ENCODE data around the gene ARAP2.

The ARAP2 gene

DNA sequence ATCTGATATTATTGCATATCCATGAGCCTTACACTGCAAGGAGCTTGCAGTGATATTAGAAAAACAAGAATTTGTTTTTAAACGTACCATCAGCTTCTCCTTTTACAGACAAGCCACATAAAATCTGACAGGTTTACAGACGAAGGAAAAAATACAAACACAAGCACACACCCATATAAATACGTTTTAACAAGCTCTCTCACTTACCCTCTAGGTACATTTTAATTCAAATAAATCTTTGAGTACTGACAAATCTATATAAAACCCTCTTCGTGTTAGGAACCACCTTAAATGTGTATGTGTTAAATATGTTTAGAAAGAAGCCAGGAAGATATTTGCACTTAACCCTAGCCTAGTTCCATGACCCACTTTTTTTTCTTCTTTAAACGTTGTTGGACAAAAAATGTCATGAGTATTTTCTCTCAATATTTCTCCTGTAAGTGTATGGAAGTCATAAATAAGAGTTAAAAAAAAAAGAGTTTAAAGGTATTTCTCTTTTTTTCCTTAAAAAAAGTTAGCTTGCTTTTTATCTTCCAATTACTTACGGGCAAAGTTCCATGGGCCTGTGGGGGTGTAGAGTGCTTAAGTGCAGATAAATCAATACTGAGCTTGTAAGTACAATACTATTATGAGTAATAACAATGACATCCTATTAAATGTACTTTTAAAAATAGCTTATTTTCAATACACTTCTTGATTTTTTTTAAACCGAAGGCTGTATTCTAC is 1.5 kb downstream of the ARAP2 start:
- peak overlapping the region; percentile 89 for H3K4me3 ChIP-seq
- H3K4me2 ChIP-seq, result peak overlapping the region; percentile 88

DNA sequence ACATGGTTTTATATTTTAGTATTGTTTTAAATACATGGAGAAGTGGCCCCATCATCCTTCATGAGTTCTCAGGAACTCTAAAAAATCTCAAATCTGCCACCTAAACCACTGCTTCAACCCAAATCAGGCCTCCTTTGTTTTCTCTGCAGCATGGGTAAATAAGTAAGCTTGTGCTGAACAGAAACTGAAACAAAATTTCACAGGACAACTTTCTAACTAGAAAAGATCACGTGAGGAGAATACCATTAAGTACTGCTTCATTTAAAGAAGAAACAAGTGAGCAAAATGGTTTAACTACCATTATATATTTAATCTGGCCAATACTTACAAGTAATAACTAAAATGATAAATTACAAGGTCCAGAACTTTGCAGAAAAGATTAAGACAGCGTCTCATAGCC is 2.5 kb downstream of the ARAP2 start:
- TF ChIP-seq Cebpa-rat (IDR thresholded peaks at IDR 0.05), result no peak
- Histone ChIP-seq H3K4me2 (peak overlapping the region; percentile 88), H3K9ac (peak overlapping the region; percentile 98), H3K36me3 (peaks cover 29% of the 10 kb centered on the region), H3K27ac (peak overlapping the region; percentile 98), H3K4me1 (peaks cover 31% of the 10 kb centered on the region), H4K20me1 (no peaks in the 10 kb centered on the region), H3K27me3 (no peaks in the 10 kb centered on the region), H3K9me3 (peaks cover 30% of the 10 kb centered on the region), H3K4me3 (peak overlapping the region; percentile 89)

More for the DNA sequence above, 1.5 kb downstream of the ARAP2 start:
- peaks cover 31% of the 10 kb centered on the region for H3K4me1 ChIP-seq
- H3K27me3 ChIP-seq, result no peaks in the 10 kb centered on the region
- H3K36me3 ChIP-seq, result peaks cover 19% of the 10 kb centered on the region; the same call in 1 of the 2 replicates
- peak overlapping the region; percentile 98 for H3K9ac ChIP-seq
- H4K20me1 ChIP-seq, result no peaks in the 10 kb centered on the region
- no peak for TF ChIP-seq Cebpa-rat (IDR thresholded peaks at IDR 0.05)
- H3K27ac ChIP-seq, result peak overlapping the region; percentile 98
- H3K9me3 ChIP-seq, result peaks cover 19% of the 10 kb centered on the region

DNA sequence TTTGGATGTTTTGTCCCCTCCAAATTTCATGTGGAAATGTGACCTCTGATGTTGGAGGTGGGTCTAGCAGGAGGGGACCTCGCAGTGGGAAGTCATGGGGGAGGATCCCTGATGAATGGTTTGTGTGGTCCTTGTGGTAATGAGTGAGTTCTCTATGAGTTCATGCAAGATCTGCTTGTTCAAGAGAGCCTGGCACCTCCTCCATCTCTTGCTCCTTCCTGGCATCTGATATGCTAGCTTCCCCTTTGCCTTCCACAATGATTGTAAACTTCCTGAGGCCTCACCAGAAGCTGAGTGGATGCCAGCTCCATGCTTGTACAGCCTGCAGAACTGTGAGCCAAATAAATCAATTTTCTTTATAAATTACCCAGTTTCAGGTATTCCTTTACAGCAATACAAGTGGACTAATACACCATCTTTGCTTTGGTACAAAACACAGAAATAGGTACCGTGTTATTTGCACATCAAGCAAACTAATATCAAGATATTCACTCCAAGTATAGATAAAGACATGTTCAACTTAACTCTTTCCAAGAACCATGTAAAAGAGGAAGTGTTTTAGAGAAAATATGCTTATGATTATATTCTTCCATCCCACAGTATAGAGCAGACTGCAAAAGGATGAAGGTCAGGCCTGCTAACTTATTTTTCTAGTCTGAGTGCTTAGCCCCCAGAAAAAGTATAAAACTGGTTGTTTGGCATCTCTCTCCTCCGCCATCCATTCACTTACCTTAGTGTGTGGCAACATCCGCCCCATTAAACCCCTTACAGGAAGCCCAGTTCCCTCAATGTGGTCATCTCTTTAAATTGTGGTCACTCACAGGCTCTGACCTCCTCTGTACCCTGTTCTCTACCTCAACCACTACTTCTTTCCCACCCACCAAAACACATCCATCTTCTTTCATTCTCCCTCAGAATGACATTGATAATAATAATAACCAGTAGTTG is 6.7 kb downstream of the ARAP2 start:
- Histone ChIP-seq H3K4me2 (no peak overlapping the region), H3K9me3 (peaks cover 63% of the 10 kb centered on the region), H3K9ac (no peak overlapping the region), H4K20me1 (0 out of 2 replicates have a peak, but pooled peaks cover 3% of the 10 kb centered on the region), H3K27me3 (no peaks in the 10 kb centered on the region), H3K36me3 (peaks cover 69% of the 10 kb centered on the region), H3K27ac (no peak overlapping the region), H3K4me3 (no peak overlapping the region), H3K4me1 (peaks cover 15% of the 10 kb centered on the region)
- TF ChIP-seq Cebpa-rat (IDR thresholded peaks at IDR 0.05), result no peak

DNA sequence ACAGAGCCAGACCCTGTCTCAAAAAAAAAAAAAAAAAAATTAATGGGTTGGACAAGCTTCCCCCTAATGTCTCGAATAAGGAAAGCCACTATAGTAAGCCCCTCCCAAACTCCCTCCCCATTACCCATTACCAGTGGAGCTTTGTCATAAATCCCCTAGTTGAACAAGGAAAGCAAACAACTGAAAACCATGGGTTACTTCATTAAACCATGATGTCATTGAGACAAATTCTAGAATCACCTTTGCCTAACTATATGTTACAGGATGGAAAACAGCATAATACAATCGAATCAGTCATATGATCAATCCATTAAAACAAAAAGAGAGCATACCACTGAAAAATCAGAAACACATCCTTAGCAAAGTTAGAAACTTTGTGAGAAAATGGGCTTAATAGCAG is 8.2 kb downstream of the ARAP2 start:
- Histone ChIP-seq H3K9me3 (peaks cover 63% of the 10 kb centered on the region), H3K4me1 (peaks cover 15% of the 10 kb centered on the region), H3K9ac (no peak overlapping the region), H3K4me3 (no peak overlapping the region), H3K27ac (no peak overlapping the region), H4K20me1 (peaks cover 17% of the 10 kb centered on the region; the same call in 1 of the 2 replicates), H3K36me3 (peaks cover 79% of the 10 kb centered on the region), H3K4me2 (no peak overlapping the region), H3K27me3 (no peaks in the 10 kb centered on the region)
- no peak for TF ChIP-seq Cebpa-rat (IDR thresholded peaks at IDR 0.05)

DNA sequence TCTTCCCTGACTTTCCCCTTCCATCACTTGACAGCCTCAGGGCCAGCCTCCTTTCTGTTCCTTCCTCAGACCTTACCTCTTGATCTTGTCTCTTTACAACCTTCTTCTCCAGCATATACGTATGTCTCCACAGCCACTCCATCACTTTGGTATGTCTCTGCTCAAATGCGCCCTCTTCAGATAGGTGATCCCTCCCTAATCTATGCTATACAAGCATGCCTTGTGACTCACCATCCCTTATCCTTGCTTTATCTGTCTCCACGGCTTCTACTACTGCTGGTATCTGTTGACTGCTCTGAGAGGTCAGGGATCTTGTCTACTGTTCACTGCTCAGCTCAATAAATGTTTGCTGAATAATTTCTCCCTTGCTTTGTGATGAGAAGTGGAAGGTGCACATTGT is 9.0 kb downstream of the ARAP2 start:
- Histone ChIP-seq H3K27ac (no peak overlapping the region), H3K4me3 (no peak overlapping the region), H3K9me3 (peaks cover 63% of the 10 kb centered on the region), H3K36me3 (peaks cover 79% of the 10 kb centered on the region), H3K4me1 (peaks cover 8% of the 10 kb centered on the region), H3K27me3 (no peaks in the 10 kb centered on the region), H4K20me1 (peaks cover 25% of the 10 kb centered on the region; the same call in 1 of the 2 replicates), H3K9ac (no peak overlapping the region), H3K4me2 (no peak overlapping the region)
- TF ChIP-seq Cebpa-rat (IDR thresholded peaks at IDR 0.05), result no peak

DNA sequence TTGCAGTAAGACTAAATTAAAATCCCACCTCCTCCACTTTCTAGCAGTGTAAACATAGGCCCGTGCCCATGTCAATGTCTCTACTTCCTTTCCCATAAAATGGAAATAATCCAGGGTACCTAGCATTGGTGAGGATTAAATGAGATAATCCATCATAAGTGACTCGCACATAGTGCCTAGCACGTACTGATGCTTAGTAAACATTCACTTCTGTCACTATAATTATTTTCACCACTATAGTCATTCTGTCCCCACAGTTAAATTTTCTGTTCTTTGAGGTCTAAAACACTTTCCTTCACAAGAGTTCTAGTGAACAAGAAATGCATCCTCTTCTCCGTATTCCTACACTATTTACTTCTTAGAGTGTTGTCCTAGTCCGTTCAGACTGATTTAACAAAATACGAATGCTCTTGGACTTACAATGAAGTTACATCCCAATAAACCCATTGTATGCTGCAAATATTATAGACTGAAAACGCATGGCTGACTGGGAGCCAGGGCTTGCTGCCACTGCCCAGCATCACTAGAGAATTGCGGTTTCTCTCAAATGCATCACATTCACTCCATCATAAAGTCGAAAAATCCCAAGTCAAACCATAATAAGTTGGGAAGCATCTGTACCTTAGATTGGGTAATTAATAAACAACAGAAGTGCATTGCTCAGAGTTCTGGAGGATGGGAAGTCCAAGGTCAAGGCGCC is 10.6 kb downstream of the ARAP2 start:
- no peak overlapping the region for H3K9ac ChIP-seq
- no peak overlapping the region for H3K4me2 ChIP-seq
- H3K4me3 ChIP-seq, result no peak overlapping the region
- H4K20me1 ChIP-seq, result peaks cover 30% of the 10 kb centered on the region; the same call in 1 of the 2 replicates
- peaks cover 78% of the 10 kb centered on the region for H3K36me3 ChIP-seq
- TF ChIP-seq Cebpa-rat (IDR thresholded peaks at IDR 0.05), result no peak
- no peaks in the 10 kb centered on the region for H3K27me3 ChIP-seq
- H3K4me1 ChIP-seq, result no peaks in the 10 kb centered on the region
- peaks cover 51% of the 10 kb centered on the region for H3K9me3 ChIP-seq
- no peak overlapping the region for H3K27ac ChIP-seq

DNA sequence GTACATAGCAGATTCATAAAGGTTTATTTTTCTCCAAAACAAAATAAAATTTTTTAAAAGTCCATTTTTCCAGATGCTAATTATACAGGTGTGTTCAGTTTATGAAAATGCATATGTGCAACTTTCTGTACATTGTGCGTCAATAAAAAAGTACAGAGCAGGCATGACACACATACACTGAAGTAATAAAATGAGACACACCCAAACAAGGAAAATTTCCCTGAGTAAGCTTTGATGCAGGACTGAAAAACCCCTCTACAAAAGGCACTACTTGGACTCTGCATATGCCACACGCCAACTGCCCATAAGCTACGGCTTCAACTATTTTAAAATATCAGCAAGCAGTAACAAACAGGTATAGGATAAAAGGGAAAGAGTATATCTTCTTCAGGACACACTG is 13.8 kb downstream of the ARAP2 start:
- H3K4me3 ChIP-seq, result no peak overlapping the region
- no peaks in the 10 kb centered on the region for H3K27me3 ChIP-seq
- no peak overlapping the region for H3K27ac ChIP-seq
- H3K4me2 ChIP-seq, result no peak overlapping the region
- H3K9me3 ChIP-seq, result peaks cover 23% of the 10 kb centered on the region
- H4K20me1 ChIP-seq, result peaks cover 53% of the 10 kb centered on the region
- peaks cover 28% of the 10 kb centered on the region for H3K4me1 ChIP-seq
- no peak overlapping the region for H3K9ac ChIP-seq
- H3K36me3 ChIP-seq, result peaks cover 64% of the 10 kb centered on the region
- no peak for TF ChIP-seq Cebpa-rat (IDR thresholded peaks at IDR 0.05)

DNA sequence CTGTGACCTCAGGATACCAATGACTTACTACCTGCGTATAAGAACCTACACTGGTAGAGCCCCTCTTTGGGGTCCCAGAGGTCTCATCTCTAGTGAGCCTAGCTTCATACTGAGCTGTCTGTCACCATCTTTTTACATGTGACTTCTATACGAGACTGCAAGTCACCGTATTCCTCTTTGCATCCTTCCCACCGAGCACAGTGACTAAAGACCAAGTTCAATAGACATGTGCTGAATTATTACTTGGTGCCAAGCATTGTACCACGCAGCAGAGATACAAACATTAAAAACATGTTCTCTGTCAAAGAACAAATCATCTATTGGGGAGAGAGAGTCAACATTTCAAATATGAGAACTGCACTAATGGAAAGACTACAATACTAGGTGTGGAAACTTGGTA is 16.4 kb downstream of the ARAP2 start:
- H3K4me1 ChIP-seq, result peaks cover 38% of the 10 kb centered on the region
- no peak overlapping the region for H3K27ac ChIP-seq
- peaks cover 62% of the 10 kb centered on the region for H4K20me1 ChIP-seq
- no peak for TF ChIP-seq Cebpa-rat (IDR thresholded peaks at IDR 0.05)
- peaks cover 44% of the 10 kb centered on the region for H3K36me3 ChIP-seq
- H3K4me2 ChIP-seq, result 0 out of 2 replicates have a peak overlapping the region, but pooled peaks have one; percentile 10
- H3K27me3 ChIP-seq, result no peaks in the 10 kb centered on the region
- H3K9ac ChIP-seq, result no peak overlapping the region
- H3K9me3 ChIP-seq, result 0 out of 2 replicates have a peak, but pooled peaks cover 4% of the 10 kb centered on the region
- no peak overlapping the region for H3K4me3 ChIP-seq

All from BLaER1 (cell line).